ENCODE results near the gene TTC7B. TPM values are rescaled to one million over a fixed set of nuclear protein-coding genes. Genes with fewer than 3 reads are reported as not detected.
A peak's percentile ranks its signal among the peaks of the same experiment; 100 is the strongest.
"Not testable (repeated sequence)": the region's sequence is repeated elsewhere in the genome, so short reads cannot be mapped to it uniquely, and the experiment has no call there.

Gene TTC7B
- total RNA-seq, 1 donor from 2014 or later: 46.6 TPM

GRCh38 chr14:90830931-90831701 lies 14.9 kb upstream of the TTC7B start:
- Mint-ChIP-seq H3K4me3 (ENCODE audit: low read depth) (no peak overlapping the region), H3K27me3 (peaks cover 30% of the 10 kb centered on the region), H3K4me1 (ENCODE audit: low read depth) (no peaks in the 10 kb centered on the region), H3K27ac (no peak overlapping the region), H3K36me3 (ENCODE audit: insufficient read depth) (no peaks in the 10 kb centered on the region), H3K9me3 (ENCODE audit: low read depth) (no peaks in the 10 kb centered on the region)
- no peak for DNase-seq (ENCODE audit: low spot score, unreplicated experiment)
- TF ChIP-seq CTCF (IDR thresholded peaks at IDR 0.05; ENCODE audit: unreplicated experiment): no peak

DNA sequence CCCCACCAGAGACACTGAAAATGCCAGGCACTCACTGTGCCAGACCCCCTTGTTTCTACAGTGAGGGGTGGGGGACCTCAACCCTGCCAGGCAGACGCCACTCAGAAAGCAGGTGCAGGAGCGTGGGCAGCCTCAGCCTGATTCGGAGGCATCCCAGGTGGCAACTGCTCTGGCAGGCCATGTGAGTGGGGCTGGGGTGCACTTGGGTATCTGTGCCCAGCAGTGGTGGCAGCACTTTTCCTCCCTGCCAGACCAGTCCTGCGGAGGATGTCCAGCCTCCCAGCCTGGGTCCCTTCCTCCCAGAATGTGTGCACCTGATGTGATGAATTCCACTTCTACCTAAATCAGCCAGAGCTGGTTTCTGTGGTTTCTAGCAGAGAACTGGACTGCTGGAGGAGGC lies 13.4 kb upstream of the TTC7B start:
- no peak for DNase-seq (ENCODE audit: low spot score, unreplicated experiment)
- Mint-ChIP-seq H3K27ac (no peak overlapping the region), H3K9me3 (ENCODE audit: low read depth) (no peaks in the 10 kb centered on the region), H3K36me3 (ENCODE audit: insufficient read depth) (no peaks in the 10 kb centered on the region), H3K27me3 (peaks cover 30% of the 10 kb centered on the region), H3K4me1 (ENCODE audit: low read depth) (no peaks in the 10 kb centered on the region), H3K4me3 (ENCODE audit: low read depth) (no peak overlapping the region)
- no peak for TF ChIP-seq CTCF (IDR thresholded peaks at IDR 0.05; ENCODE audit: unreplicated experiment)

- peaks cover 30% of the 10 kb centered on the region for H3K27me3 Mint-ChIP-seq
- peaks cover 4% of the 10 kb centered on the region for H3K9me3 Mint-ChIP-seq (ENCODE audit: low read depth)
- no peaks in the 10 kb centered on the region for H3K4me1 Mint-ChIP-seq (ENCODE audit: low read depth)
- H3K27ac Mint-ChIP-seq: no peak overlapping the region
- no peak overlapping the region for H3K4me3 Mint-ChIP-seq (ENCODE audit: low read depth)
- TF ChIP-seq CTCF (IDR thresholded peaks at IDR 0.05; ENCODE audit: unreplicated experiment): no peak
- peaks cover 2% of the 10 kb centered on the region for H3K36me3 Mint-ChIP-seq (ENCODE audit: insufficient read depth)
- DNase-seq (ENCODE audit: low spot score, unreplicated experiment): no peak
Observed at GRCh38 chr14:90828642-90829487, 12.6 kb upstream of the TTC7B start.

DNA sequence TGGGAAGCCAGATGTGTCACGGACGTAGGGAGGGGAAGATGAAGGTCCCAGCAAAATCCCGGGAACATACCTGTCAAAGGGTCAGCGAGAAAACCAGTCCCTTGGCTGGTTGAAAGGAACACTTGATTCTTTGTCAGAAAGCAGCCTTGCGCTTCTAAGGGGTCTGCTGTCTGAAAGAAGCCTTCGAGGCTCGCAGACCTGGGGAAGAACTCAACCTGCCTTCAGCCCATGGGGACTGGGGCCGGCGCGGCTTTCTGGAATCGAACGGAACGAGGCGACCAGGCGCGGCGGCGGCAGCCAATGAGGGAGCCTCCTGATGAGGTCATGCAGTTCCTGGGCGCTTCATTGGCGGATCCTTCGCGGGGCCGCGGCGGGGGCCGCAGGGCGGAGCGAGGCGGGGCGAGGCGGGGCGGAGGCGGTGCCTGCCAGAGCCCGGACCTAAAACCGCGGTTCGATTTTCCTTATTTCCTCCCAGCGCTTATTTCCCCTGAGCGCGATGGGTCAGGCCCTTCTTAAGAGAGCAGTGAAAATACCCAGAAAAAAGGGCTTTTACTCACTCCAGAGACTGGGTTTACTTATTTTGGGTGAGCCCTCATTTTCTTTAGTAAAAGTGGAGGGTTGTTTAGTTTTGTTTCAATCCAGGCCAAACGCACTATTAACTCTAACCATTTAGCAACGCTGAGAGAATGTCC lies 11.8 kb upstream of the TTC7B start:
- Mint-ChIP-seq H3K27me3 (peaks cover 30% of the 10 kb centered on the region), H3K4me3 (ENCODE audit: low read depth) (peak overlapping the region; percentile 54), H3K36me3 (ENCODE audit: insufficient read depth) (peaks cover 2% of the 10 kb centered on the region), H3K9me3 (ENCODE audit: low read depth) (peaks cover 7% of the 10 kb centered on the region), H3K27ac (peak overlapping the region; percentile 56), H3K4me1 (ENCODE audit: low read depth) (no peaks in the 10 kb centered on the region)
- peak; percentile 84 for DNase-seq (ENCODE audit: low spot score, unreplicated experiment)
- no peak for TF ChIP-seq CTCF (IDR thresholded peaks at IDR 0.05; ENCODE audit: unreplicated experiment)

DNA sequence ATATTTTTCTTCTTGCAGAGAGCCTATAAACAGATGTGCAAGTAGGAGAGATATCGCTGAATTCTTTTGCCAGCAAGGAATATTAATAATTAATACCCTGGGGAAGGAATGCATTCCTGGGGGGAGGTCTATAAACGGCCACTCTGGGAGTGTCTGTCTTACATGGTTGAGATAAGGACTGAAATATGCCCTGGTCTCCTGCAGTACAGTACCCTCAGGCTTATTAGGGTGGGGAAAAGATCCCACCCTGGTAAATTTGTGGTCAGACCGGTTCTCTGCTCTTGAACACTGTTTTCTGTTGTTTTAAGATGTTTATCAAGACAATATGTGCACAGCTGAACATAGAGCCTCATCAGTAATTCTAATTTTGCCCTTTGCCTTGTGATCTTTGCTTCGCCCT lies 7.3 kb upstream of the TTC7B start:
- not testable (repeated sequence) for DNase-seq (ENCODE audit: low spot score, unreplicated experiment); H3K36me3 Mint-ChIP-seq (ENCODE audit: insufficient read depth)
- peaks cover 16% of the 10 kb centered on the region for H3K27me3 Mint-ChIP-seq

More for the DNA sequence above, 7.3 kb upstream of the TTC7B start:
- H3K9me3 Mint-ChIP-seq (ENCODE audit: low read depth); H3K4me3 Mint-ChIP-seq (ENCODE audit: low read depth); H3K27ac Mint-ChIP-seq; H3K4me1 Mint-ChIP-seq (ENCODE audit: low read depth): not testable (repeated sequence)
